Mammary epithelial cell (primary cell): ENCODE data around the gene B3GNT8.

Source experiments
- EZH2 ChIP-seq: IDR thresholded peaks from 2 replicates; pipeline ENCODE4 v1.6.1; 2012; ENCODE audit warnings: low read length, inconsistent platforms, borderline replicate concordance
- TF ChIP-seq, protein P1 (sequence below), 2 donors: IDR thresholded peaks in 1 of 2; conservative IDR thresholded peaks in 1 of 2; 2 replicates each; pipeline ENCODE4 v1.5.1; 2011 to 2012; ENCODE audit warnings: inconsistent platforms in 2 of 2, low read length in 2 of 2, mild to moderate bottlenecking in 2 of 2, control low read depth in 1 of 2, low read depth in 1 of 2; ENCODE audit not compliant: insufficient read depth in 1 of 2; ENCODE audit errors: extremely low read depth in 1 of 2

- TF ChIP-seq, protein P1, sequence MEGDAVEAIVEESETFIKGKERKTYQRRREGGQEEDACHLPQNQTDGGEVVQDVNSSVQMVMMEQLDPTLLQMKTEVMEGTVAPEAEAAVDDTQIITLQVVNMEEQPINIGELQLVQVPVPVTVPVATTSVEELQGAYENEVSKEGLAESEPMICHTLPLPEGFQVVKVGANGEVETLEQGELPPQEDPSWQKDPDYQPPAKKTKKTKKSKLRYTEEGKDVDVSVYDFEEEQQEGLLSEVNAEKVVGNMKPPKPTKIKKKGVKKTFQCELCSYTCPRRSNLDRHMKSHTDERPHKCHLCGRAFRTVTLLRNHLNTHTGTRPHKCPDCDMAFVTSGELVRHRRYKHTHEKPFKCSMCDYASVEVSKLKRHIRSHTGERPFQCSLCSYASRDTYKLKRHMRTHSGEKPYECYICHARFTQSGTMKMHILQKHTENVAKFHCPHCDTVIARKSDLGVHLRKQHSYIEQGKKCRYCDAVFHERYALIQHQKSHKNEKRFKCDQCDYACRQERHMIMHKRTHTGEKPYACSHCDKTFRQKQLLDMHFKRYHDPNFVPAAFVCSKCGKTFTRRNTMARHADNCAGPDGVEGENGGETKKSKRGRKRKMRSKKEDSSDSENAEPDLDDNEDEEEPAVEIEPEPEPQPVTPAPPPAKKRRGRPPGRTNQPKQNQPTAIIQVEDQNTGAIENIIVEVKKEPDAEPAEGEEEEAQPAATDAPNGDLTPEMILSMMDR (conservative IDR thresholded peaks at IDR 0.05 in 1 of 2, IDR thresholded peaks at IDR 0.05 in 1 of 2; ENCODE audit: extremely low read depth in 1 of 2, insufficient read depth in 1 of 2, low read depth in 1 of 2, low read length in 2 of 2): no peak
- no peak for TF ChIP-seq EZH2
Measured at GRCh38 chr19:41428481-41428859, 1.3 kb upstream of the B3GNT8 start.
